Esophagus squamous epithelium (tissue), 4 donors: ENCODE data around the gene TRAPPC2L.

ENCODE experiments used
- POLR2A ChIP-seq, 4 donors: fragments of 450-650 bp; IDR thresholded peaks; one replicate each; pipeline ENCODE4 v1.6.1; 2017; ENCODE audit warnings: antibody characterized with exemption in 4 of 4, mild to moderate bottlenecking in 4 of 4, moderate library complexity in 3 of 4
- TF ChIP-seq, protein P1 (sequence below), 6 experiments: fragments of 450-650 bp in 4 of 6; fragments of 200-600 bp in 2 of 6; sonication (generic) in 2 of 6; IDR thresholded peaks; one replicate each; pipeline ENCODE4 v1.5.1; 2016 to 2019; ENCODE audit warnings: antibody characterized with exemption in 6 of 6, mild to moderate bottlenecking in 4 of 6, moderate library complexity in 4 of 6

DNA sequence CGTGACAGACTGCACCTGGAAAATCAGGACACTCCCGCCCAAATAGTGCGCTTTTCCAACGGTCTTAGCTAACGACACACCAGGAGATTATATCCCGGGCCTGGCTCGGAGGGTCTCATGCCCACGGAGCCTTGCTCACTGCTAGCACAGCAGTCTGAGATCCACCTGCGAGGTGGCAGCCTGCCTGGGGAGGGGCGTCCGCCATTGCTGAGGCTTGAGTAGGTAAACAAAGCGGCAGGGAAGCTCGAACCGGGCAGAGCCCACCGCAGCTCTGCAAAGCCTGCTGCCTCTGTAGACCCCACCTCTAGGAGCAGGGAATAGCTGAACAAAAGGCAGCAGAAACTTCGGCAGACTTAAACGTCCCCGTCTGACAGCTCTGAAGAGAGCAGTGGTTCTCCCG is 5.3 kb upstream of the TRAPPC2L start:
- no peak for TF ChIP-seq POLR2A (IDR thresholded peaks at IDR 0.05)
- TF ChIP-seq, protein P1, sequence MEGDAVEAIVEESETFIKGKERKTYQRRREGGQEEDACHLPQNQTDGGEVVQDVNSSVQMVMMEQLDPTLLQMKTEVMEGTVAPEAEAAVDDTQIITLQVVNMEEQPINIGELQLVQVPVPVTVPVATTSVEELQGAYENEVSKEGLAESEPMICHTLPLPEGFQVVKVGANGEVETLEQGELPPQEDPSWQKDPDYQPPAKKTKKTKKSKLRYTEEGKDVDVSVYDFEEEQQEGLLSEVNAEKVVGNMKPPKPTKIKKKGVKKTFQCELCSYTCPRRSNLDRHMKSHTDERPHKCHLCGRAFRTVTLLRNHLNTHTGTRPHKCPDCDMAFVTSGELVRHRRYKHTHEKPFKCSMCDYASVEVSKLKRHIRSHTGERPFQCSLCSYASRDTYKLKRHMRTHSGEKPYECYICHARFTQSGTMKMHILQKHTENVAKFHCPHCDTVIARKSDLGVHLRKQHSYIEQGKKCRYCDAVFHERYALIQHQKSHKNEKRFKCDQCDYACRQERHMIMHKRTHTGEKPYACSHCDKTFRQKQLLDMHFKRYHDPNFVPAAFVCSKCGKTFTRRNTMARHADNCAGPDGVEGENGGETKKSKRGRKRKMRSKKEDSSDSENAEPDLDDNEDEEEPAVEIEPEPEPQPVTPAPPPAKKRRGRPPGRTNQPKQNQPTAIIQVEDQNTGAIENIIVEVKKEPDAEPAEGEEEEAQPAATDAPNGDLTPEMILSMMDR (IDR thresholded peaks at IDR 0.05) = no peak
